Activated CD8-positive, alpha-beta memory T cell treated with anti-CD3 and anti-CD28 coated beads, Interleukin-2, amount 10 ng/mL, durations not matched to agents 7 days and 5 days (primary cell): ENCODE measurements around the gene MLLT10. TPM values are rescaled to one million over a fixed set of nuclear protein-coding genes. Genes with fewer than 3 reads are reported as not detected.

Experiments
- ATAC-seq: fragments of 150-1000 bp; cut with Tn5 transposase; one replicate; pipeline ENCODE4 v1.10.0; 2021; ENCODE audit warnings: moderate library complexity
- CTCF ChIA-PET: fragments of 350-600 bp; sonication (Branson Sonifier 250); formaldehyde crosslinking; loops from one replicate; lab custom pipeline; 2021; ENCODE audit warnings: antibody characterized with exemption; lab: Charles Lee
- DNase-seq: peaks from one replicate; pipeline ENCODE4 v3.0.0-alpha.2; 2020
- H3K27ac Mint-ChIP-seq: one replicate; pipeline ENCODE4 v1.8.0; 2021; ENCODE audit warnings: mild to moderate bottlenecking, mixed read lengths
- H3K27me3 Mint-ChIP-seq: one replicate; pipeline ENCODE4 v1.8.0; 2021; ENCODE audit warnings: mixed read lengths
- H3K36me3 Mint-ChIP-seq: one replicate; pipeline ENCODE4 v1.8.0; 2021; ENCODE audit warnings: mild to moderate bottlenecking, mixed read lengths
- H3K4me1 Mint-ChIP-seq: one replicate; pipeline ENCODE4 v1.8.0; 2021; ENCODE audit warnings: mixed read lengths
- H3K4me3 Mint-ChIP-seq: one replicate; pipeline ENCODE4 v1.8.0; 2021; ENCODE audit warnings: mild to moderate bottlenecking, moderate library complexity, mixed read lengths
- H3K9me3 Mint-ChIP-seq: one replicate; pipeline ENCODE4 v1.8.0; 2022; ENCODE audit warnings: low read depth, mixed read lengths
- total RNA-seq, 2 experiments: library from RNA; stranded (reverse); gene quantifications; one replicate each; pipeline ENCODE4 v1.2.3, GENCODE V29; 2021

The MLLT10 gene
- total RNA-seq, 2 experiments from 2014 or later: 42.2 to 65.2 TPM

DNA sequence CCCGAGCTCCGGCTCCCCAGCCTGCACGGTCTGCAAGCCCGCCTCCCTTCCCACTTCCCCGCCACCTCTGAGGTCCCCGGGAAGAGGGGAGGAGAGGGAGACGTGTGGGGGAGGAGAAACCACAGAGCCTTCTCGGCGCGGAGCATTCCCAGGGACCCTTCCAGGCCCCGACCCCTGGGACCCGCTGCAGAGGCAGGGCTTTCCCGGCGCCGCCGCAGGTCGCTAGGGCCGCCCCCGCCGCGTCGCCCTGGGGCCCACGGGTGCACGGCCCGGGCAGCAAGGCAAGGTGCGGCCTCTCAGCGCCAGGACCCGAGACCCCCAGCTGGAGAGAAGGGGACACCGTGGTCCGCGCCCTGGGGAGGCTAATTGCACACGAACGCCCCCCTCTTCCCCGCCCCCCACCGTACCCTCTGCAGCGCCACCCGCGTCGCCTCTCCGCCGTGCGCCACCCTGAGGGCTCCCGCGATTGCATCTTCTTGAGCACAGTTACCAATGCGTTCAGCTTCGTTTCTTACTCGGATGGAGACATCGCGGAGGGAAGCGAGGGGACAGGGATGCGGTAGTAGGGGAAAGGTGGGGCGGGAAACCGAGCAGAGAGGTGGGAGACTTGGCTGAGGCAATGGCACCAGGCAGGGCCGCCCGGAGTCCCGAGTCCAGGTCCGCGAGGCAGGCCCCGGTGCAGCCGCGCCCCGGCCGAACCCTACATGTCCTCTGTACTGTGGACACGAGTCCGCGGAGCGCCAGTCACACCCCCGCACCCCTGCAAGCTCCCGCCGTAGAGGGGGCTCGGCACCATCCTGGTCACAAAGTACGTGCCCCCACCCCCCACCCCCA, 37.5 kb upstream of the MLLT10 start:
- DNase-seq: peak; percentile 67
- peak overlapping the region; percentile 75 for H3K4me3 Mint-ChIP-seq
- H3K4me1 Mint-ChIP-seq: peaks cover 24% of the 10 kb centered on the region
- ATAC-seq: peak; percentile 72
- H3K27me3 Mint-ChIP-seq: peaks cover 79% of the 10 kb centered on the region
- no peaks in the 10 kb centered on the region for H3K36me3 Mint-ChIP-seq
- H3K9me3 Mint-ChIP-seq: no peaks in the 10 kb centered on the region
- CTCF ChIA-PET: interaction anchor here (0.6 to 3.9 kb wide), 44 partner anchors 9 to 1492 kb away, joined by 3 to 33 read pairs (median 4); partner anchors contain the start of genes COMMD3, MLLT10 and SKIDA1
- no peak overlapping the region for H3K27ac Mint-ChIP-seq

DNA sequence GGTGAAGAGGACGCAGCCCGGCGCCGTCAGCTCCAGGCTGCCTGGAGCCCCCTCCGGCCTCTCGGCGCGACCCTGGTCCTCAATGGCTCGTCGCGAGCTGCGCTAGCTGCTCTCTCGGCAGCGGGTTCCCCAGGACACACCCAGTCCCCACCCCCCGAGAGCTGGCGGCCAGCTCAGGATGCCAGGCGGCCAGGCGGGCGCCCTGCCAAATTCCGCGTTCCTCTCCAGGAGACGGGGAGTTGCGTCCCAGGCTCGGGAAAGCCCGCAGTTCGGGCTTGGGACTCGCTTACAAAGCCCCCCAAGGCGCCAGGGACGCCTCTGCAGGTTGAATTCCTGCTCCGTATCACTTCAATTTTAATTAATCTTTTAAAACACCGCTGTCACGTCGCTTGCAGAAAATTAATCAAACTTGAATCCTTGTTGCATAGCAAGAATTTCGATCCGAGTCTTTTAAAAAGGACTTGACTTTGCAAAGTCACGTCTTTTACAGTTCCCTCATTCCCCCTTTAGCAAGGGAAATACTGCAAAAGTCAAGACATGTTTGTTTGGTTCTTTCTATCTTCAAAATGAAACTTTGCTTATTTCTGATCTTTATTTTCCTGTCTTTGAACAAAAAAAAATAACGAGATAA, 36.7 kb upstream of the MLLT10 start:
- H3K27me3 Mint-ChIP-seq: peaks cover 82% of the 10 kb centered on the region
- CTCF ChIA-PET: interaction anchor here (0.6 to 3.9 kb wide), 25 partner anchors 9 to 1491 kb away, joined by 3 to 33 read pairs (median 5); partner anchors contain the start of gene SKIDA1
- H3K27ac Mint-ChIP-seq: no peak overlapping the region
- peak overlapping the region; percentile 75 for H3K4me3 Mint-ChIP-seq
- H3K4me1 Mint-ChIP-seq: peaks cover 24% of the 10 kb centered on the region
- peak; percentile 55 for DNase-seq
- ATAC-seq: peak; percentile 14
- no peaks in the 10 kb centered on the region for H3K36me3 Mint-ChIP-seq
- H3K9me3 Mint-ChIP-seq: no peaks in the 10 kb centered on the region

DNA sequence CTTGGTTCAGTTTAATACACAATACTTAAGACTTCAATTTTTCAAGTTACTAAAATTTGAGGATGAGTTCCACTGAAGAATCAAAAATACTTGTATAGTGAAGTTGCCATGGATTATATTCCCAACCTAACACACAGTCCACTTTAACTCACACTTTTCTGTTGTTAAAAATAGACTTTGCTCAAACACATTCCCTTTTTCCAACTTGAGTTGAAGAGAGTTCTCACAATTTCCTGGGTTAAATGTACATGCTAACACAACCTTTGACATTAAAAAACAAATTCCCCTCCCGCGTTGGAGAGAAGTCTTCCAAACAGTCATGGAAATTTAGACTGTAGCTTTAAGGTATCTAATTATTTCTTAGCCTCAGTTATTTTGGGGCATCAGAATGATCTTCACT, 35.7 kb upstream of the MLLT10 start:
- H3K27me3 Mint-ChIP-seq: peaks cover 82% of the 10 kb centered on the region
- peak overlapping the region; percentile 4 for H3K4me3 Mint-ChIP-seq
- DNase-seq (no peak), ATAC-seq (no peak)
- no peaks in the 10 kb centered on the region for H3K9me3 Mint-ChIP-seq
- no peaks in the 10 kb centered on the region for H3K36me3 Mint-ChIP-seq
- H3K4me1 Mint-ChIP-seq: peaks cover 24% of the 10 kb centered on the region
- CTCF ChIA-PET: interaction anchor here (0.5 to 3.6 kb wide), 3 partner anchors 17 to 233 kb away, joined by 4 to 33 read pairs (median 4); no protein-coding TSS in a partner anchor
- H3K27ac Mint-ChIP-seq: no peak overlapping the region

DNA sequence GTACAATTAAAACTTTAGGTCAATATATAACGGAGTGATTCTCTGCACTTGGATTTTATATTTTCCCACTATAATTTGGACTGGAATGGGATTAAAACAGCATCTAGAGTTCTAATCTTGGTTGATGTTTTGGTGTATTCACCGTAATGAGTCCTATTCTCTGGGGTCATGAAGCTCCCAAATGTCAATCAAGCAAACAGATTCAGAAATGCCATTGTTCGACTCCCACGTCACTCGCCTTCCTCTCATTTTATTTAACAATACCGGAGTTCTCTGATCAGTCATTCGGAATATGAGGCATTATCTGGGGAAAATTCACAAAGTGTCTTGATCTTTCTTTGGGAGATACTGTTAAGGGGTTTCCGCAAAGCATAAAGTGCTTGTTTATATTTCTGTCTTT, 35.0 kb upstream of the MLLT10 start:
- H3K36me3 Mint-ChIP-seq: no peaks in the 10 kb centered on the region
- ATAC-seq (no peak), DNase-seq (no peak)
- H3K4me1 Mint-ChIP-seq: peaks cover 23% of the 10 kb centered on the region
- CTCF ChIA-PET: interaction anchor here (1.2 kb wide), 1 partner anchor 233 kb away, joined by 4 read pairs; no protein-coding TSS in a partner anchor
- no peaks in the 10 kb centered on the region for H3K9me3 Mint-ChIP-seq
- peaks cover 83% of the 10 kb centered on the region for H3K27me3 Mint-ChIP-seq
- no peak overlapping the region for H3K27ac Mint-ChIP-seq
- H3K4me3 Mint-ChIP-seq: no peak overlapping the region

DNA sequence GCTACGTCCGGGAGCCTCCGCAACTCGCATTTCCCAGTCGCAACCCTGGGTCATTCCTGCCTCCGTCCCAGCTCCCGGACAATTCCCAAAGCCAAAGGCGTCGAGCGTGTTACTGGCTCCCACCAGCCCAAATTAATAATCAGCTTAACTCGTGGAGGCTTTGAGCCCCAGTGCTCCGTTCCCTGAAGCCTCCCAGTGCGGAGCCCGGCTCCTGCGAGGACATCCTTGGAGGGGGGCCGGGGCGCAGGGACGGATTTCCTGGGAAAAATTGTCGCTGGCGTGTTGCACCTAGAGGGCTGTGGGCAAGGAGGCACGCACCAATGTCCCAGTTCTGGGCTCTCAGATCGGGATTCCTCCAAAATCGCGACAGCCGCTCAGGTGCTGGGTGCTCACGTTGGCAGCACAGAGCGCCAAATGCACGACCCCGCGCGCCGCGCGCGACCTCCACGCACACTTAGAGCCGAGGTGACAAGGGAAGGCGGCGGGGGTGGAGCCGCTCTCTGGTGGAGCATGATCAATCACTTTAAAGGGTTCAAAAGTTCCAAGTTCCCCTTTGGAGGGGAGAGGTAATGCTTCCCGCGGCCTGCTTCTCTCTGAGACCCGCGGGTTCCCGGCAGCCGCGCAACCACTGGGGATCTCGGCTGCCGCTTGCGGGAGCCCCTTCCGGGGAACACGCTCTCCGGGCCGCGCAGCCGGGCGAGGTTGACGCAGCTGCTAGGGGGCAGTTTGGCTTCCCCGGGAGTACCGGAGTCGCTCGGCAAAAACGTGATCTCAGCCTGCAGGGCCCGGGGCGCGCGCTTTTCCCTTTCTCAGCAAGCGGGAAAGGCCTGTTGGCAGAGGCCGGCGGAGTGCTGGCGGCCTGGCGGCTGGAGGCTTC, 34.1 kb upstream of the MLLT10 start:
- Mint-ChIP-seq H3K4me1 (peaks cover 18% of the 10 kb centered on the region), H3K9me3 (no peaks in the 10 kb centered on the region), H3K27me3 (peaks cover 85% of the 10 kb centered on the region), H3K27ac (no peak overlapping the region), H3K36me3 (no peaks in the 10 kb centered on the region), H3K4me3 (no peak overlapping the region)
- CTCF ChIA-PET: no interaction called here
- ATAC-seq: no peak
- no peak for DNase-seq

DNA sequence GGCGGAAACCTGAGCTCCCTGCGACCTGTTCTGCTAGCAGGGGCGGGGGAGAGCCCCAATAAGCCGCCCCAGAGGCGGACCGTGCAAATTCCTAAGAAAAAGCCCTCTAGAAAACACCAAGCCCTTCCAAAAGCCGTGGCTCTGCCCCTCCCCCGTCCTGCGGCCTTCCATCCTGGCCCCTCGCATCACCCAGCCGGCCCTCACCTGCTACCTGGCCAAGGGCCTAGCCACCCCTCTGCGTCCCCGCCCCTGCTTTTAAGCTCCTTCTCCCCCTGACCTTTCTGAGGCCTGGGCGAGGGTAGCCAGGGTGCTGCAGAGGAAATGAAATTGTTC, 33.5 kb upstream of the MLLT10 start:
- H3K36me3 Mint-ChIP-seq: no peaks in the 10 kb centered on the region
- H3K27ac Mint-ChIP-seq: no peak overlapping the region
- H3K9me3 Mint-ChIP-seq: no peaks in the 10 kb centered on the region
- no peak for ATAC-seq
- no peak overlapping the region for H3K4me3 Mint-ChIP-seq
- H3K4me1 Mint-ChIP-seq: peaks cover 12% of the 10 kb centered on the region
- H3K27me3 Mint-ChIP-seq: peaks cover 81% of the 10 kb centered on the region
- CTCF ChIA-PET: no interaction called here
- no peak for DNase-seq

DNA sequence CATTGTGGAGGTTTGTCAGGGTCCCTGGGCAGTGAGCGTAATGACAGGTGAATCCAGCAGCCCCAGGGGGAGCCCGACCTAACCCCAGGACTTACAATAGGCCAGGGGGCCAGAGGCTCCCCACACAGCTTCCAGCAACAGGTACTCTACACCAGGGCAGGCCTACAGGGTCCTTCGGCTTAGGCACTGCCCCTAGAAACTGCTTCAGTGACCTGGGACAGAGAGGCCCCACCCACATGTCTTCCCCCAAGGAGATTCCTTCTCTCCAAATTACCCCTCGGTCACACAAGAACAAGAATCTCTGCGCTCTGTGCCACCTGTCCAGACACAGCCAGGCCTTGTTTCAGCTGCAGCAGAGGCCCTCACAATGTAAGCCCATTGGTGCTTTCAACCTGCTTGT, 32.9 kb upstream of the MLLT10 start:
- Mint-ChIP-seq H3K4me1 (peaks cover 12% of the 10 kb centered on the region), H3K27me3 (peaks cover 86% of the 10 kb centered on the region), H3K27ac (no peak overlapping the region), H3K9me3 (no peaks in the 10 kb centered on the region), H3K36me3 (no peaks in the 10 kb centered on the region), H3K4me3 (no peak overlapping the region)
- ATAC-seq: no peak
- CTCF ChIA-PET: no interaction called here
- no peak for DNase-seq

DNA sequence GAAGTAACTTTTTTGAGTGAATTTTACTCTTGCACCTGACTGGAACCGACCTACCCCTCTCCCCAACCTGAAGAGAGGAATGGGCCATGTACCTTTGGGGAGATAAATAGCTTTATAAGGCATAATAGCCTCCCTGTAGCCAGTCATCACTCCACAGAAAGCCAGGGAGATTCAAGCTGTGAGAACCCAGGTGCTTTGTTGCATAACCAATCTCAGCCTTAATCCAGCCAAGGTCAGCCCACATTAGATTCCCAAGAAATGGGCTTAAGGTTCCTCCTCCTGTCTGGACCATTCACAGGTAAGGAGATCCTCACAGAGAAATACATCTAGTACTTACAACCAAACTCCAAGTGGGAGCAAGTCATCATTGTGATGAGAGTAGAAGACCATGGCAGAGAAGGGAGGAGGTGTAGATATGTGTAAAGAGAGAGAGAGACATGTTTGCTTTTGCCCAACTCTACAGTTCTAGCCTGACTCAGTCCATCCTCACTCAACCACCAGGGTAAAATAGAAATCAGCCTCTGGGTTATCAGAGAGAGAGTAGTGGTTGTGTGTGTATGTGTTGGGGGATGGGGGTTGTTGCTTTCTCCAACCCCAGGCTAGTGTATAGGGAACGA, 32.2 kb upstream of the MLLT10 start:
- H3K4me1 Mint-ChIP-seq: peaks cover 12% of the 10 kb centered on the region
- no peak overlapping the region for H3K27ac Mint-ChIP-seq
- no peak overlapping the region for H3K4me3 Mint-ChIP-seq
- no peaks in the 10 kb centered on the region for H3K36me3 Mint-ChIP-seq
- H3K9me3 Mint-ChIP-seq: no peaks in the 10 kb centered on the region
- peak; percentile 28 for ATAC-seq
- CTCF ChIA-PET: no interaction called here
- peaks cover 91% of the 10 kb centered on the region for H3K27me3 Mint-ChIP-seq
- no peak for DNase-seq

DNA sequence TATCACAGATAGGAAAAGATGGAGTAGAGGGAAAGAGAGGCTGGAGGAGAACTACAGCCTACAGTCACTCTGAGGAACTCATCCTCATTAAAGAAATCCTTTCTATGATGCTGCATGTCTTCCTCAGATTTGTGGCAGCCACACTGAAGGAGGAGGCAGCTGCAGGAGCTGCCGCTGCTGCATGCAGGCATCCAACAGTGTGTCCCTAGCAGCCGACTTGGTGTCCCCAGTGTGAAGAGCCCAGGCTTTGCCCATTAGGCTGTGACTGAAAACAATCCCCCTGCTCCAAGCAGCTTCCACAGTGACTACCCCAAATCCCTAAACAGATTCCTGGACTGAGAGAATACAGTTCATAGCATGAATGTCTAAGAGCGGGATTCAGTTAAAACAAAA, 31.7 kb upstream of the MLLT10 start:
- Mint-ChIP-seq H3K9me3 (no peaks in the 10 kb centered on the region), H3K27ac (no peak overlapping the region), H3K36me3 (no peaks in the 10 kb centered on the region), H3K4me1 (peaks cover 11% of the 10 kb centered on the region), H3K27me3 (peaks cover 92% of the 10 kb centered on the region), H3K4me3 (no peak overlapping the region)
- no peak for DNase-seq
- ATAC-seq: no peak
- CTCF ChIA-PET: no interaction called here

DNA sequence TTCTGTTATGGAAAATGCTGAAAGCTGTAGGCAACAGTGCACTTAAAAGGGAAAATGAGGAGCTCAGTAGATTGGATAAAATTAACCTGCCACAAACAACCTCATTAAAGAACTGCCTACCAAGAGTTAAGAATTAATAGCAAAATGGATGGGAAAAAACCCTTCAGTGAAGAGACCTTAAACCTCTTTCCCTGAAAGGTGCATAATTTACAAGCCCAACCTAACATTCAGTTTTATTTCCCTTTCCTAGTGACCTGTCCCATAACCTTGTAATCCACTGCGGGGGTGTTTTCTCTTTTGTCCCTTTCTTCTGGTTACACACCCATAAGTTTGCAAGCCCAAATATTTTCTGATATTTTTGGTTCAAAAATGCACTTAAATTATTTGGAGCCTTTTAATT, 30.5 kb upstream of the MLLT10 start:
- H3K27me3 Mint-ChIP-seq: peaks cover 82% of the 10 kb centered on the region
- no peak for DNase-seq
- no peak overlapping the region for H3K27ac Mint-ChIP-seq
- no peaks in the 10 kb centered on the region for H3K36me3 Mint-ChIP-seq
- CTCF ChIA-PET: no interaction called here
- H3K9me3 Mint-ChIP-seq: no peaks in the 10 kb centered on the region
- H3K4me1 Mint-ChIP-seq: peaks cover 4% of the 10 kb centered on the region
- no peak for ATAC-seq
- H3K4me3 Mint-ChIP-seq: no peak overlapping the region

DNA sequence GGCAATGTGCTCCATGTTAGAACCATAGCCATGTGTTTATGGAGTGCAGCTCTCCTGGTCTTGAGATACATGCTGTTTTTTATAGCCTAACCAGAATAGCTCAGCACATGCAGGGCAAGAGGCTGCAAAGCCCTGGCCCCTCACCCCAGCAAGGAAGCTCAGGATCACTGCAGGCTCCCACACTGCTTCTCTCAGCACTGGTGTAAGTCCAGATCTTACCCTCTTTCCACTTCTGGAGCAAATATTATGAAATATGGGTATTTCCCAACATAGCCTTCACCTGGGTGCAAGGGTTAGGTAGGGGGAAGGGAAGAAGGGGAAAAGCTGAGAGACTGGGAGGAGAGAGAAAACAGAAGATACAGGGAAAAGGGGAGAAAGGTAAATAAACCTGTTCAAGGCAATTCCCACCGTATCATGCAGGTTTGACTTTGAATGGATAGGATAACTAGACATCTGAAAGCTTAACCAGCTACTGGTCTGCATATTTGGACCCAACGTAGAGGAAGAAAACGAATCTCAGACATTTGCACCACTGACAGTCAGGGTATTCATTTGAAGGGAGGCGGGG, 28.2 kb upstream of the MLLT10 start:
- peaks cover 69% of the 10 kb centered on the region for H3K27me3 Mint-ChIP-seq

DNA sequence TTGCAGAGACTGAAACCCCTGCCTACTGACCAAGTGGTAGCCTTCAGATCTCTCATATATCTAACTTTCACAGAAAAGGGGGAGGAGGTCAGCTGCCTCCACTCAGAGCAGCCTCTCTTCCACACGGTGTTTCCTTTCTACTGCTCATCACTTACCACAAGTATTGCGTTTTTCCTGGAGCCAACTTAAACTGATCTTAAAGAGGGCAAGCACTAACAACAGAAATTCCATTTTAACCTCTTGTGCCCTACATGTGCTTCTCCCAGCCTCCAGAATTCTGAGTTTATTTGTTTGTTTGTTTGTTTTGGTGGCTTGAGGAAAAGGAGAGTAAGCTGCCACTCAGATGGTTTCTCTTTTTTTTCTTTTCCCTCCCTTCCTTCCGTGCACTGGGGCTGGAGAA, 27.7 kb upstream of the MLLT10 start:
- H3K27me3 Mint-ChIP-seq: peaks cover 67% of the 10 kb centered on the region
- H3K27ac Mint-ChIP-seq: no peak overlapping the region
- no peaks in the 10 kb centered on the region for H3K36me3 Mint-ChIP-seq
- ATAC-seq (no peak), DNase-seq (no peak)
- H3K4me3 Mint-ChIP-seq: no peak overlapping the region
- CTCF ChIA-PET: interaction anchor here (0.9 to 1.9 kb wide), 2 partner anchors 10 kb away, joined by 4 to 7 read pairs; no protein-coding TSS in a partner anchor
- no peaks in the 10 kb centered on the region for H3K9me3 Mint-ChIP-seq
- peaks cover 1% of the 10 kb centered on the region for H3K4me1 Mint-ChIP-seq

More for the DNA sequence above, 28.2 kb upstream of the MLLT10 start:
- CTCF ChIA-PET: interaction anchor here (1.9 kb wide), 1 partner anchor 9 kb away, joined by 7 read pairs; no protein-coding TSS in a partner anchor
- Mint-ChIP-seq H3K36me3 (no peaks in the 10 kb centered on the region), H3K4me3 (no peak overlapping the region), H3K9me3 (no peaks in the 10 kb centered on the region), H3K27ac (no peak overlapping the region), H3K4me1 (peaks cover 1% of the 10 kb centered on the region)
- no peak for ATAC-seq
- DNase-seq: no peak
